DOHH2 (cell line): ENCODE results near the gene RTTN.

ENCODE experiments used
- H3F3A ChIP-seq: fragments of 200-600 bp; sonication (generic), shearing (Covaris generic); 2 replicates; pipeline ENCODE4 v1.6.0; 2016; ENCODE audit warnings: antibody characterized with exemption, mild to moderate bottlenecking; ENCODE audit not compliant: control insufficient read depth, insufficient read depth
- H3K27ac ChIP-seq: fragments of 200-600 bp; sonication (generic); 2 replicates; pipeline ENCODE4 v1.5.1; 2014; ENCODE audit warnings: low read depth, mild to moderate bottlenecking, low read length, moderate library complexity
- H3K27me3 ChIP-seq: fragments of 200-600 bp; sonication (generic); 2 replicates; pipeline ENCODE4 v1.6.1; 2014; ENCODE audit warnings: mild to moderate bottlenecking, low read length, mixed read lengths; ENCODE audit not compliant: control insufficient read depth
- H3K36me3 ChIP-seq: fragments of 200-600 bp; sonication (generic); 2 replicates; pipeline ENCODE4 v1.6.1; 2014; ENCODE audit warnings: mild to moderate bottlenecking, low read length, moderate library complexity, mixed read lengths; ENCODE audit not compliant: control insufficient read depth
- H3K4me1 ChIP-seq: fragments of 200-600 bp; sonication (generic); 2 replicates; pipeline ENCODE4 v1.6.1; 2014; ENCODE audit warnings: mild to moderate bottlenecking, low read length, mixed read lengths; ENCODE audit not compliant: control insufficient read depth
- H3K4me2 ChIP-seq: fragments of 200-600 bp; sonication (generic); 2 replicates; pipeline ENCODE4 v1.6.0; 2014; ENCODE audit warnings: mild to moderate bottlenecking, low read length, moderate library complexity
- H3K4me3 ChIP-seq: fragments of 200-600 bp; sonication (generic); 2 replicates; pipeline ENCODE4 v1.5.1; 2014; ENCODE audit warnings: mild to moderate bottlenecking, low read length, mixed read lengths
- H3K79me2 ChIP-seq: fragments of 200-600 bp; sonication (generic); 2 replicates; pipeline ENCODE4 v1.6.1; 2014; ENCODE audit warnings: mild to moderate bottlenecking, low read length, mixed read lengths; ENCODE audit not compliant: control insufficient read depth
- H3K9me2 ChIP-seq: fragments of 200-600 bp; sonication (generic); replicated peaks from 2 replicates; pipeline ENCODE4 v1.6.1; 2014; ENCODE audit warnings: mild to moderate bottlenecking, low read length, mixed read lengths; ENCODE audit not compliant: control insufficient read depth
- H3K9me3 ChIP-seq: fragments of 200-600 bp; sonication (generic); 2 replicates; pipeline ENCODE4 v1.6.1; 2014; ENCODE audit warnings: antibody characterized with exemption, low read length, mixed read lengths; ENCODE audit not compliant: control insufficient read depth, insufficient read depth
- H4K20me1 ChIP-seq: fragments of 200-600 bp; sonication (generic); 2 replicates; pipeline ENCODE4 v1.6.0; 2014; ENCODE audit warnings: low read depth, mild to moderate bottlenecking, antibody characterized with exemption, low read length, moderate library complexity; ENCODE audit not compliant: control insufficient read depth, insufficient read depth
- EZH2phosphoT487 ChIP-seq: fragments of 200-600 bp; sonication (generic); IDR thresholded peaks from 2 replicates; pipeline ENCODE4 v1.6.1; 2017; ENCODE audit warnings: borderline replicate concordance, mild to moderate bottlenecking, antibody characterized with exemption, low read length, moderate library complexity, mixed read lengths
- TF ChIP-seq, protein P1 (sequence below): fragments of 200-600 bp; sonication (generic); IDR thresholded peaks from one replicate; pipeline ENCODE4 v1.5.1; 2014; ENCODE audit warnings: antibody characterized with exemption, mild to moderate bottlenecking, low read depth, low read length; ENCODE audit not compliant: poor library complexity, severe bottlenecking

RTTN gene

DNA sequence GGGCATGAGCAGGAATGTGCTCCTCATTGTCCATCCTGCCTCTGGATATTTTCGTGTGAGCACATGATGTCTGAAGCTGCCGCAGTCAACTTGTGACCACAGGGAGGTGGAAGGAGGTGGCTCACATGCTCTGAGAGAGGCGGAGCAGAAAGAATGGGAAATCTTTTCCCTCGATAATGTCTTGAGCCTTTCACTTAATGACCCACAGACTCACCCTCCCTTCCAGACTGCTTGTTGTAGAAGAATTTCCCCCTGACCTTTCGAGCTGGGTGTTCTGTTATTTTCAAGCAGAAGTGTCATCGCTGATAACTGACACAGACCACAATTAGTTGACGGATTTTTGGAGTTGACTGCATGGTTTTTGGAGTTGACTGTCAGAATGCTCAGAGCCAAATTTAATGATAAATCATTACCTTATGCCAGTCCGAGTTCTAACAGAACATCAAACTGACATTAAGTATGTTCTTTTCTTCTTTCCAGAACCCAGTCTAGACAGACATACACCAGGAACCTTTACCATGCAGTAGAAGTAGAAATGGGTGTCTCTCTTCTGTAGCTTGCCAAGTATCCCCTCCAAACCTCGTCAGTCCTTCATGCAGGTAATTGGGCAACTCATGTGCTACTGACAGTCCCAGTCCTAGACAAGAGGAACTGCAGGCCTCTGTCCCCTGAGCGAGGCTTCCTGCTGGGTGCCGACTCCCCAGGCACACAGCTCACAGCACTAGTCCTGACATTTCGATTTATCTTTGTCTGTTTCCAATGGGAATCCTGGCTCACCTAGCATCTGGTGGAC lies 29.4 kb upstream of the RTTN start:
- Histone ChIP-seq H3K27me3 (no peaks in the 10 kb centered on the region), H3K79me2 (no peaks in the 10 kb centered on the region), H3K4me1 (no peaks in the 10 kb centered on the region), H3F3A (no peaks in the 10 kb centered on the region), H3K9me3 (no peaks in the 10 kb centered on the region), H4K20me1 (no peaks in the 10 kb centered on the region), H3K4me2 (no peak overlapping the region), H3K4me3 (no peak overlapping the region), H3K36me3 (no peaks in the 10 kb centered on the region), H3K9me2 (no peaks in the 10 kb centered on the region), H3K27ac (no peak overlapping the region)
- no peak for TF ChIP-seq EZH2phosphoT487
- TF ChIP-seq, protein P1, sequence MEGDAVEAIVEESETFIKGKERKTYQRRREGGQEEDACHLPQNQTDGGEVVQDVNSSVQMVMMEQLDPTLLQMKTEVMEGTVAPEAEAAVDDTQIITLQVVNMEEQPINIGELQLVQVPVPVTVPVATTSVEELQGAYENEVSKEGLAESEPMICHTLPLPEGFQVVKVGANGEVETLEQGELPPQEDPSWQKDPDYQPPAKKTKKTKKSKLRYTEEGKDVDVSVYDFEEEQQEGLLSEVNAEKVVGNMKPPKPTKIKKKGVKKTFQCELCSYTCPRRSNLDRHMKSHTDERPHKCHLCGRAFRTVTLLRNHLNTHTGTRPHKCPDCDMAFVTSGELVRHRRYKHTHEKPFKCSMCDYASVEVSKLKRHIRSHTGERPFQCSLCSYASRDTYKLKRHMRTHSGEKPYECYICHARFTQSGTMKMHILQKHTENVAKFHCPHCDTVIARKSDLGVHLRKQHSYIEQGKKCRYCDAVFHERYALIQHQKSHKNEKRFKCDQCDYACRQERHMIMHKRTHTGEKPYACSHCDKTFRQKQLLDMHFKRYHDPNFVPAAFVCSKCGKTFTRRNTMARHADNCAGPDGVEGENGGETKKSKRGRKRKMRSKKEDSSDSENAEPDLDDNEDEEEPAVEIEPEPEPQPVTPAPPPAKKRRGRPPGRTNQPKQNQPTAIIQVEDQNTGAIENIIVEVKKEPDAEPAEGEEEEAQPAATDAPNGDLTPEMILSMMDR: no peak

DNA sequence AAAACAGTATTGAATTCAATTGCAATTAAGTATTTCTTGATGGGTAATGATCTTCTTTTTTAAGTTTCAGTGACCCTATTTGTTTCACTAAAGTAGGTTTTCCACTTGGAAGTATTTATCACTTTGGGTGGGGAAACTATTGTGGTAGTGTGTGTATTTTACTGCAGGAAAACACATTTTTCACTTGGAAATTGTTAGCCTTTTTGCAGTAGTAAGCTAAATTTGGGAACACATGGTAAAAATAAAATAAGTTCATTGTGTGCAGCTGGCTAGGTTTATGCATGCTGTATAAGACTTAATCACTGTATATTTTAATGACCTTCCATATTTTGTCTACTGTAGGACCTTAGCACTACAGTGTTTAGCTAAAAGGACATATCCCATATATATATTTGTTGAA lies 28.5 kb upstream of the RTTN start:
- H3K79me2 ChIP-seq: no peaks in the 10 kb centered on the region
- no peaks in the 10 kb centered on the region for H3K27me3 ChIP-seq
- no peaks in the 10 kb centered on the region for H3K9me2 ChIP-seq
- no peak for TF ChIP-seq EZH2phosphoT487
- TF ChIP-seq, protein P1: no peak
- H3K9me3 ChIP-seq: no peaks in the 10 kb centered on the region
- no peak overlapping the region for H3K27ac ChIP-seq
- no peaks in the 10 kb centered on the region for H3K36me3 ChIP-seq
- H3F3A ChIP-seq: no peaks in the 10 kb centered on the region
- no peak overlapping the region for H3K4me2 ChIP-seq
- no peaks in the 10 kb centered on the region for H4K20me1 ChIP-seq
- no peak overlapping the region for H3K4me3 ChIP-seq
- no peaks in the 10 kb centered on the region for H3K4me1 ChIP-seq

DNA sequence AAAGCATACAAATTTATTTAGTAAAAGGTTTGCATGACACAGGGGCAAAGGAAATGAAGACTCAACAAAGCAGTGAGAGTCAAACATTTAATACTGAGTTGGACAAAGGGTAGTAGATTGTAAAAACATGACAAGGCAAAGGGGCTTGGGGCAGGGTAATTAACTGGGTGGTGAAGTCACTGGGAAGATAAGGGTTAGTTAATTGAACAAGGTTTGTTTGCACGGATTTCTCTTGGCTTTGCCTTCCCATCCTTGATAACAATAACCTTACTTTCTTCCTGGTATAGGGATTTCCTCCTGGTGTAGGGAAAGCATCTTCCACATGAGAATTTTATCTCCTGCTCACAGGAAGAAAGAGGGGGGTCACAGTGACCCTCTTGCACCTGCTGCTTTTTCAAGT lies 26.8 kb upstream of the RTTN start:
- H3K4me3 ChIP-seq: no peak overlapping the region
- H4K20me1 ChIP-seq: no peaks in the 10 kb centered on the region
- no peaks in the 10 kb centered on the region for H3K79me2 ChIP-seq
- H3K27me3 ChIP-seq: no peaks in the 10 kb centered on the region
- no peak for TF ChIP-seq EZH2phosphoT487
- TF ChIP-seq, protein P1: no peak
- H3K27ac ChIP-seq: no peak overlapping the region
- H3K9me2 ChIP-seq: no peaks in the 10 kb centered on the region
- H3K36me3 ChIP-seq: no peaks in the 10 kb centered on the region
- no peaks in the 10 kb centered on the region for H3K4me1 ChIP-seq
- H3K9me3 ChIP-seq: peaks cover 9% of the 10 kb centered on the region; the same call in 1 of the 2 replicates
- no peak overlapping the region for H3K4me2 ChIP-seq
- H3F3A ChIP-seq: no peaks in the 10 kb centered on the region
